Measurements from ENCODE around the gene TGFBI. TPM values are rescaled to one million over a fixed set of nuclear protein-coding genes. Genes with fewer than 3 reads are reported as not detected.

The TGFBI gene
- total and polyA plus RNA-seq, 2 donors (not counting 1 experiment from before 2014, with no cell fraction given), result 398 to 889 TPM

DNA sequence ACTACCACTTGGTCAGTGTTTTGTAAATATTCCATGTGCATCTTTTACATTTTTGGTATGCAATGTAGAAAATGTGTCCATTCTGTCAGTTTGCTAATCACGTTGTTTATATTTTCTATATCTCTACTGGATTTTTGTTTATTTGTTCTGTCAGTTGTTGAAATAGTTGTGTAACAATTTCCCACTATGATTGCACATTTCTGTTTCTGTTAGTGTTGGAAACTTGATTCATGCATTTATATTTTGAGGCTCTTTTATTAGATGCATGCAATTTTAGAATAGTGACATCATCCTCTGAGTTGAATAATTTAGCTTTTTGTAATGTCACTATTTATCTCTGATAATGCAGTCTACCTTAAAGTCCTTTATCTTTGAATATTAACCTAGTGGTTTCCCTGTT lies 48.2 kb upstream of the TGFBI start:
- H3K4me2 ChIP-seq (ENCODE audit: extremely low read depth, insufficient read depth, low read length), result no peak overlapping the region
- H2AFZ ChIP-seq (ENCODE audit: low read length), result no peak overlapping the region
- no peaks in the 10 kb centered on the region for H3K27me3 ChIP-seq (ENCODE audit: control insufficient read depth, insufficient read depth, low read length)
- H3K9ac ChIP-seq (ENCODE audit: insufficient read depth, low read length), result no peak overlapping the region
- peaks cover 7% of the 10 kb centered on the region for H3K4me1 ChIP-seq (ENCODE audit: control insufficient read depth, extremely low read depth, insufficient read depth, low read length)
- DNase-seq (ENCODE audit: low read depth in 2 of 2), result peak in 1 of 2 donors; percentile 60
- no peak overlapping the region for H3K4me3 ChIP-seq (replicated peaks in 1 of 4; ENCODE audit: control extremely low read depth in 1 of 4, insufficient read depth in 1 of 4, low read depth in 3 of 4, low read length in 4 of 4)
- H3K36me3 ChIP-seq (ENCODE audit: control insufficient read depth, insufficient read depth, low read length), result no peaks in the 10 kb centered on the region
- no peaks in the 10 kb centered on the region for H4K20me1 ChIP-seq (ENCODE audit: control insufficient read depth, extremely low read depth, insufficient read depth, low read length)
- no peaks in the 10 kb centered on the region for H3K79me2 ChIP-seq (ENCODE audit: control insufficient read depth, insufficient read depth, low read length)
- H3K27ac ChIP-seq (ENCODE audit: insufficient read depth, low read length), result no peak overlapping the region
- TF ChIP-seq EZH2 (IDR thresholded peaks at IDR 0.05; ENCODE audit: low read length, missing control alignments), result no peak
- TF ChIP-seq, protein P1, sequence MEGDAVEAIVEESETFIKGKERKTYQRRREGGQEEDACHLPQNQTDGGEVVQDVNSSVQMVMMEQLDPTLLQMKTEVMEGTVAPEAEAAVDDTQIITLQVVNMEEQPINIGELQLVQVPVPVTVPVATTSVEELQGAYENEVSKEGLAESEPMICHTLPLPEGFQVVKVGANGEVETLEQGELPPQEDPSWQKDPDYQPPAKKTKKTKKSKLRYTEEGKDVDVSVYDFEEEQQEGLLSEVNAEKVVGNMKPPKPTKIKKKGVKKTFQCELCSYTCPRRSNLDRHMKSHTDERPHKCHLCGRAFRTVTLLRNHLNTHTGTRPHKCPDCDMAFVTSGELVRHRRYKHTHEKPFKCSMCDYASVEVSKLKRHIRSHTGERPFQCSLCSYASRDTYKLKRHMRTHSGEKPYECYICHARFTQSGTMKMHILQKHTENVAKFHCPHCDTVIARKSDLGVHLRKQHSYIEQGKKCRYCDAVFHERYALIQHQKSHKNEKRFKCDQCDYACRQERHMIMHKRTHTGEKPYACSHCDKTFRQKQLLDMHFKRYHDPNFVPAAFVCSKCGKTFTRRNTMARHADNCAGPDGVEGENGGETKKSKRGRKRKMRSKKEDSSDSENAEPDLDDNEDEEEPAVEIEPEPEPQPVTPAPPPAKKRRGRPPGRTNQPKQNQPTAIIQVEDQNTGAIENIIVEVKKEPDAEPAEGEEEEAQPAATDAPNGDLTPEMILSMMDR (conservative IDR thresholded peaks at IDR 0.05 in 1 of 2, IDR thresholded peaks at IDR 0.05 in 1 of 2; ENCODE audit: low read depth in 1 of 2, low read length in 2 of 2), result no peak
- no peaks in the 10 kb centered on the region for H3K9me3 ChIP-seq (ENCODE audit: control insufficient read depth, insufficient read depth, low read depth, low read length)

DNA sequence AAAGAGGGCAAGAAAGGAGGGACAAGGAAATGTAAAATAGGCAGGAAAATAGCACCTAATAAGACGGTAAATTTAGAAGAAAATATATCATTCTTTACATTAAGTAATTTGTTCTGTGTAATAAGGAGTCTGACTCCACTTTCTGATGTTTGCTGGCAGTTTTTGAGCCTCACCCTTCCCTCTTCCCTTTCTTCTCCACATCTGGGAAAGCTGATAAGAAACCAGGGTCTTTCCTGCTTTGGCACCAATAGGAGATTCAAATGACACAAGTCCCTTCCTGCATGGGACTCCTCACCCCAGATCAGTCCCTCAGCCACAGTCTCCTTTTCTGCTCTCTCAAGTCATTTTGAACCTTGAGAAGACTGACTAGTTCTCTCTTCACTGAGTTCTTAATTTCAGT lies 42.8 kb upstream of the TGFBI start:
- H3K4me1 ChIP-seq (ENCODE audit: control insufficient read depth, extremely low read depth, insufficient read depth, low read length), result peaks cover 2% of the 10 kb centered on the region
- DNase-seq (ENCODE audit: low read depth in 2 of 2), result no peak
- no peaks in the 10 kb centered on the region for H3K79me2 ChIP-seq (ENCODE audit: control insufficient read depth, insufficient read depth, low read length)
- no peaks in the 10 kb centered on the region for H3K27me3 ChIP-seq (ENCODE audit: control insufficient read depth, insufficient read depth, low read length)
- no peak overlapping the region for H3K9ac ChIP-seq (ENCODE audit: insufficient read depth, low read length)
- no peaks in the 10 kb centered on the region for H3K9me3 ChIP-seq (ENCODE audit: control insufficient read depth, insufficient read depth, low read depth, low read length)
- H2AFZ ChIP-seq (ENCODE audit: low read length), result no peak overlapping the region
- H3K27ac ChIP-seq (ENCODE audit: insufficient read depth, low read length), result no peak overlapping the region
- H4K20me1 ChIP-seq (ENCODE audit: control insufficient read depth, extremely low read depth, insufficient read depth, low read length), result no peaks in the 10 kb centered on the region
- H3K4me3 ChIP-seq (replicated peaks in 1 of 4; ENCODE audit: control extremely low read depth in 1 of 4, insufficient read depth in 1 of 4, low read depth in 3 of 4, low read length in 4 of 4), result no peak overlapping the region
- H3K36me3 ChIP-seq (ENCODE audit: control insufficient read depth, insufficient read depth, low read length), result no peaks in the 10 kb centered on the region
- no peak overlapping the region for H3K4me2 ChIP-seq (ENCODE audit: extremely low read depth, insufficient read depth, low read length)
- TF ChIP-seq, protein P1 (conservative IDR thresholded peaks at IDR 0.05 in 1 of 2, IDR thresholded peaks at IDR 0.05 in 1 of 2; ENCODE audit: low read depth in 1 of 2, low read length in 2 of 2), result no peak
- no peak for TF ChIP-seq EZH2 (IDR thresholded peaks at IDR 0.05; ENCODE audit: low read length, missing control alignments)

DNA sequence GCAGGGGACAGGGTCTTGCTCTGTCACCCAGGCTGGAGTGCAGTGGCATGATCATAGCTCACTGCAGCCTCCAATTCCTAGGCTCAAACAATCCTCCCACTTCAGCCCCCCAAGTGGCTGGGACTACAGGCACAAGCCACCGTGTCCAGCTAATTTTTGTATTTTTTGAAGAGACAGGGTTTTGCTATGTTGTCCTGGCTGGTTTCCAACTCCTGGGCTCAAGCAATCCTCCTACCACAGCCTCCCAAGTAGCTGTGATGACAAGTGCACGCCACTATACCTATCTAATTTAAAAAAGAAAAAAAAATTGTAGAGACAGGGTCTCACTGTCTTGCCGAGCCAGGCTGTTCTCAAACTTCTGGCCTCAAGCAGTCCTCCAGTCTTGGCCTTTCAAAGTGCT lies 42.4 kb upstream of the TGFBI start:
- H3K27ac ChIP-seq (ENCODE audit: insufficient read depth, low read length), result no peak overlapping the region
- H4K20me1 ChIP-seq (ENCODE audit: control insufficient read depth, extremely low read depth, insufficient read depth, low read length), result no peaks in the 10 kb centered on the region
- DNase-seq (ENCODE audit: low read depth in 2 of 2), result no peak
- H3K4me1 ChIP-seq (ENCODE audit: control insufficient read depth, extremely low read depth, insufficient read depth, low read length), result peaks cover 2% of the 10 kb centered on the region
- H3K4me2 ChIP-seq (ENCODE audit: extremely low read depth, insufficient read depth, low read length), result no peak overlapping the region
- H3K9me3 ChIP-seq (ENCODE audit: control insufficient read depth, insufficient read depth, low read depth, low read length), result no peaks in the 10 kb centered on the region
- H2AFZ ChIP-seq (ENCODE audit: low read length), result no peak overlapping the region
- no peaks in the 10 kb centered on the region for H3K79me2 ChIP-seq (ENCODE audit: control insufficient read depth, insufficient read depth, low read length)
- H3K36me3 ChIP-seq (ENCODE audit: control insufficient read depth, insufficient read depth, low read length), result no peaks in the 10 kb centered on the region
- H3K4me3 ChIP-seq (replicated peaks in 1 of 4; ENCODE audit: control extremely low read depth in 1 of 4, insufficient read depth in 1 of 4, low read depth in 3 of 4, low read length in 4 of 4), result no peak overlapping the region
- H3K9ac ChIP-seq (ENCODE audit: insufficient read depth, low read length), result no peak overlapping the region
- TF ChIP-seq EZH2 (IDR thresholded peaks at IDR 0.05; ENCODE audit: low read length, missing control alignments), result no peak
- TF ChIP-seq, protein P1 (conservative IDR thresholded peaks at IDR 0.05 in 1 of 2, IDR thresholded peaks at IDR 0.05 in 1 of 2; ENCODE audit: low read depth in 1 of 2, low read length in 2 of 2), result no peak
- H3K27me3 ChIP-seq (ENCODE audit: control insufficient read depth, insufficient read depth, low read length), result no peaks in the 10 kb centered on the region

All from fibroblast of lung (primary cell).